Measurements from ENCODE around the gene CDK18.

CDK18 gene

DNA sequence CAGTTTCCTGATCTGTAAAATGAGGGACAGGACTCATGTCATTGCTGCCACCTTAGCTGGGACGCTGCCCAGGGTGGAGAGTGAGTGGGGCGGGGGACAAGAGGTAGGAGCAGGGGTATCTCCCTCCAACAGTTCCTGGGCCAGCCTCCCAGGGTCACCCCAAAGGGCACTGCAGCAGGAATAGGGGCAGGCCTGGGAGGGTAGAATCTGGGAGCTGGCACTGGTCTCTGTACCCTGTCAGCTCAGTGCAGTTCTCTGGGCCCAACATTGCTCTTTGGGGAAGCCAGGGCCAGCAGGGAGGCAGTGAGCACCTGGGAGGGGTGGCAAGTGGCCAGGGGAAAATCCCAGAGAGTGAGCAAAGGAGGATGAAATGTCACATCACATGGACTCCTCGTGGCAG is 71.5 kb downstream of the CDK18 start:
- no peak for DNase-seq (ENCODE audit: low read depth, low spot score)

DNA sequence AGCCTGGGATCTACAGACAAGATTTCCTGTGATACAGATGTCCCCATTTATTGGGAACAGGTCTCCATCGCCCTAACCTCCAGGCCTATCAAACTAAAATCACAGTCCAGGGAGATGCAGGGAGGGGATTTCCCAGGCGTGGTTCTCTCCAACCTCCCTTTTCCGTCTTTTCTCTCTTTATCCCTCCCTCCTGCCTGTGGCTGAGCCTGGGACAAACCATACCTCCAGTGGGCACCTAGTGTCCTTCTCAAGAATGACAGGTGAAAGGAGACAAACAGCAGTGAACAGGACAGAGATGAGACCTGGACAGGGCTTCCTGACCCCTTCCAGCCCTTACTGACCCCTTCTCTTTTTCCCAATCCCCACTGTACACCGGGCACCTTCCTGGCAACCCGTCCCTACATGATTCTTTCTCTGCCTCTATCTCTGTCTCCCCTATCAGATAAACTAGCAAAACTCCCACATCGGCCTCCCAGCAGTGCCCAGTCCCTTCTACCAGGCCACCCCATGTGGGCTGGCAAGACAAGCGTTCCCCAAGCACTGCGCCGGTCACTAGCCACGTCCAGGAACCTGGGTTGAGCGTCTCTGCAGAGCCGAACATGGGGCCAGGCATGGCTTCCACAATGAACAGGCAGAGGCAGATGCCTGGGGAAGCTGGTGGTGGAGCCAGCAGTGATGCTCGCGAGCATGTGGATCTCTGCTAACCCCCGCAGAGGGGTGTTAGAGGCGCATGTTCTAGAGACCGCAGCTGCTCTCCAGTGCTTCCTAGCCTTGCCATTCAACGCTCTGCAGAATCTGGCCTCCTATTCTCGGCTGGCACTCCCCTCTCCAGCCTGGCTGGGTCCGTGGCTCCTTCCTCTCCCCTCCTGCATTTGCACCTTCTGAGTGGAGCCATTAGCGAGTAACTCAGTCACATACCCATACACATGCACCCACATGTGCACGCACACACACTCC is 72.6 kb downstream of the CDK18 start:
- no peak for DNase-seq (ENCODE audit: low read depth, low spot score)
- no peak overlapping the region for H3K4me3 ChIP-seq (ENCODE audit: low read depth, low read length)
- in situ Hi-C loops (cut with HindIII; ENCODE audit: low sequenced_read_pairs), result no loop called here
- TF ChIP-seq, protein P1, sequence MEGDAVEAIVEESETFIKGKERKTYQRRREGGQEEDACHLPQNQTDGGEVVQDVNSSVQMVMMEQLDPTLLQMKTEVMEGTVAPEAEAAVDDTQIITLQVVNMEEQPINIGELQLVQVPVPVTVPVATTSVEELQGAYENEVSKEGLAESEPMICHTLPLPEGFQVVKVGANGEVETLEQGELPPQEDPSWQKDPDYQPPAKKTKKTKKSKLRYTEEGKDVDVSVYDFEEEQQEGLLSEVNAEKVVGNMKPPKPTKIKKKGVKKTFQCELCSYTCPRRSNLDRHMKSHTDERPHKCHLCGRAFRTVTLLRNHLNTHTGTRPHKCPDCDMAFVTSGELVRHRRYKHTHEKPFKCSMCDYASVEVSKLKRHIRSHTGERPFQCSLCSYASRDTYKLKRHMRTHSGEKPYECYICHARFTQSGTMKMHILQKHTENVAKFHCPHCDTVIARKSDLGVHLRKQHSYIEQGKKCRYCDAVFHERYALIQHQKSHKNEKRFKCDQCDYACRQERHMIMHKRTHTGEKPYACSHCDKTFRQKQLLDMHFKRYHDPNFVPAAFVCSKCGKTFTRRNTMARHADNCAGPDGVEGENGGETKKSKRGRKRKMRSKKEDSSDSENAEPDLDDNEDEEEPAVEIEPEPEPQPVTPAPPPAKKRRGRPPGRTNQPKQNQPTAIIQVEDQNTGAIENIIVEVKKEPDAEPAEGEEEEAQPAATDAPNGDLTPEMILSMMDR (IDR thresholded peaks at IDR 0.05; ENCODE audit: low read depth, low read length), result no peak

More for the DNA sequence above, 71.5 kb downstream of the CDK18 start:
- H3K4me3 ChIP-seq (ENCODE audit: low read depth, low read length), result no peak overlapping the region
- in situ Hi-C loops (cut with HindIII; ENCODE audit: low sequenced_read_pairs), result no loop called here
- TF ChIP-seq, protein P1 (IDR thresholded peaks at IDR 0.05; ENCODE audit: low read depth, low read length), result no peak

DNA sequence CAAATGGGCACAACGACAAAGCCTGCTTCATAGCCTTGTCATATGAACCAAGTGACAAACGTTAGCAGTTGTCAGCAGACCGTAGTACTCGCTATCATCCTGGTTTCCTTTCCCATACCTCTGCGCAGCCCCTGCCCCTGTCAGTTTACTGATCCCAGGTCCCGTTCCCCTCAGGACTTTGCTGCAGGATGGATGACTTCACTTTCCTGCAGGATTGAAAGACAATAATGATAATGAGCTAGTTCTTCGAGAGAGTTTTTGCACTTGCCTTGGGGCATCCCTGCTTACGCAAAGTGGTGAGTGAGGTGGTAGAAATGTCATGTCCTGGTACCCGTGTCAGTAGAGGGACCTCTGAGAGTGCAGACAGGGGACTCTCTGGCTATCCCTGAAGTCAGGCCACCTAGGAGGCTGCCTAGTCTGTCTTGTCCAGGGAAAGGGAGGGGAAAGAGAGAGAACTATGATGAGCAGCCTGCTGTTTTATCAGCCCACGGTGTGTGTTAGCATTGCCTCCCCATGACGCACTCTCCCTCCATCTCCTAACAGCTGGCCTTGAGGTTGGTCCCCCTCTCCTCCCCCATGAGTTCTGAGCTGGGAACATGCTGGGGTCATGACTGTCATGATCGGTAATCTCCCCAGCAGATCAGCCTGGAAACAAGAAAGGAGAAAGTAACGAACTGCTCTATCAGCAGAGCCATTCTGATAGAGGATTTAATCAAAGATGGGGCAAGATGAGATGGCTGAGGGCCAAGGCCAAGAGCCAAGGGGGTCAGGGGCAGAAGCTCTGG is 73.6 kb downstream of the CDK18 start:
- in situ Hi-C loops (cut with HindIII; ENCODE audit: low sequenced_read_pairs), result no loop called here

DNA sequence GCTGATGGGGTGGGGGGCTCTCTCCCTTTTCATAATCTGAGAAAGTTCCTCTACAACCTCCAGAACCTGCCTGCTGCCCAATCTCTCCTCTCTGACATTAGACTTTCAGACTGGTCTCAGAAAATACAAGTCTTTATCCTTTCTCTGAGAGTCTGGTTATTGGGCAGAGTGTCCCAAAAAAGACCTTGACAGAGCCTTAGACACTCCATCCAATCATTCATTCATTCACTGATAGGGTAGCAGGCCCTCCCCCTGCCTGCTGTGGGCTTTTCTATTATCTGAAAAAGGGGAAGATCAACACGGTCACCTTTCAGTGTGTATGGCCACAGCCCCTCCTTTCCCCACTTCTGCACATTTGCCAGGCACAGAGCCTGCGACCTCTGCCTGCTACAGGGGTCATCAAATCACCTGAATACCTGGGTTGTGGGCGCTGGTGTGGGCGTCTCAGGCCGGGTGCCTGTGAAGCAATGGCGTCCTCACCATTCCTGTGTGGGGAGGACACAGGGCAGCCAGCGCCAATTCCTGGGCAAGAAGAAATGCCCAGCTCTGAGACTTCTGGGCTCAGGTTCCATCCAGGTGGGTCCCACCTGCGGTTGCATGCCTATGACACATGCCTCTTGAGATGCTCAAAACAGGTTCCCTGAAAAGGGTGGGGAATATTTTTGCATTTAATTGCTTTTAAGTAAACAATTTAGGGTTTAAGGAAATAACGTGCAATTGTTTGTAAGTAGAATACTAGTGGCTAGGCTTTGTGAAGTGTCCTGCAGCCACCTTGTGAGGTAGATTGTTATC is 74.5 kb downstream of the CDK18 start:
- in situ Hi-C loops (cut with HindIII; ENCODE audit: low sequenced_read_pairs), result no loop called here
- TF ChIP-seq, protein P1 (IDR thresholded peaks at IDR 0.05; ENCODE audit: low read depth, low read length), result no peak
- no peak for DNase-seq (ENCODE audit: low read depth, low spot score)
- H3K4me3 ChIP-seq (ENCODE audit: low read depth, low read length), result no peak overlapping the region

More for the DNA sequence above, 73.6 kb downstream of the CDK18 start:
- H3K4me3 ChIP-seq (ENCODE audit: low read depth, low read length), result no peak overlapping the region
- TF ChIP-seq, protein P1 (IDR thresholded peaks at IDR 0.05; ENCODE audit: low read depth, low read length), result no peak
- DNase-seq (ENCODE audit: low read depth, low spot score), result no peak

DNA sequence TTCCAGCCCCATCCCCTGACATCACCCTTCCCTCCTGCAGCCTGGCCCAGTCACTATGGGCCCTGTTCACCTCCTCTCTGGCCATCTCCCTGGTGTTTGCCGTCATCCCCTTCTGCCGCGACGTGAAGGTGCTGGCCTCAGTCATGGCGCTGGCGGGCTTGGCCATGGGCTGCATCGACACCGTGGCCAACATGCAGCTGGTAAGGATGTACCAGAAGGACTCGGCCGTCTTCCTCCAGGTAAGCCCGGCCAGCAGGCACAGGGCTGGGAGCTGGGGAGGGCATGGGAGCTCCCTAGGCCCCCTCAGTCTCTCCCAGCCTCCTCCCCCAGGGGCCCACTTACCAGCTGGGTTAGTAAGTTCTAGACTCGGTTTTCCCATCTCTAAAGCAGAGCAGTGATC is 75.2 kb downstream of the CDK18 start:
- in situ Hi-C loops (cut with HindIII; ENCODE audit: low sequenced_read_pairs), result no loop called here
- no peak overlapping the region for H3K4me3 ChIP-seq (ENCODE audit: low read depth, low read length)
- no peak for DNase-seq (ENCODE audit: low read depth, low spot score)
- TF ChIP-seq, protein P1 (IDR thresholded peaks at IDR 0.05; ENCODE audit: low read depth, low read length), result no peak

All from astrocyte of the spinal cord (primary cell).